ENCODE measurements around the gene SDK1. TPM values are rescaled to one million over a fixed set of nuclear protein-coding genes. Genes with fewer than 3 reads are reported as not detected.

The SDK1 gene
- total and polyA plus RNA-seq, 10 of the 15 experiments (the other 5 are each of a cell fraction or from before 2014, with no cell fraction given), result 0.14 to 0.33 TPM; not detected in 8

- TF ChIP-seq, protein P1, sequence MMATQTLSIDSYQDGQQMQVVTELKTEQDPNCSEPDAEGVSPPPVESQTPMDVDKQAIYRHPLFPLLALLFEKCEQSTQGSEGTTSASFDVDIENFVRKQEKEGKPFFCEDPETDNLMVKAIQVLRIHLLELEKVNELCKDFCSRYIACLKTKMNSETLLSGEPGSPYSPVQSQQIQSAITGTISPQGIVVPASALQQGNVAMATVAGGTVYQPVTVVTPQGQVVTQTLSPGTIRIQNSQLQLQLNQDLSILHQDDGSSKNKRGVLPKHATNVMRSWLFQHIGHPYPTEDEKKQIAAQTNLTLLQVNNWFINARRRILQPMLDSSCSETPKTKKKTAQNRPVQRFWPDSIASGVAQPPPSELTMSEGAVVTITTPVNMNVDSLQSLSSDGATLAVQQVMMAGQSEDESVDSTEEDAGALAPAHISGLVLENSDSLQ (IDR thresholded peaks at IDR 0.05), result no peak
Observed at GRCh38 chr7:3991731-3992231, 690.7 kb downstream of the SDK1 start (continued).

GRCh38 chr7:3992841-3993240 lies 691.8 kb downstream of the SDK1 start:
- Histone ChIP-seq H3K27me3 (replicated peaks in 1 of 2; ENCODE audit: control insufficient read depth in 2 of 2, insufficient read depth in 2 of 2, low read length in 1 of 2) (no peaks in the 10 kb centered on the region), H3K4me3 (no peak overlapping the region), H3K4me1 (ENCODE audit: control insufficient read depth, insufficient read depth, low read length) (no peaks in the 10 kb centered on the region), H3K9ac (ENCODE audit: control insufficient read depth, insufficient read depth, low read length) (no peak overlapping the region), H4K20me1 (ENCODE audit: control insufficient read depth, insufficient read depth) (no peaks in the 10 kb centered on the region), H2AFZ (ENCODE audit: control insufficient read depth, low read depth, low read length) (no peak overlapping the region), H3K36me3 (ENCODE audit: control insufficient read depth in 2 of 2, insufficient read depth in 2 of 2, low read length in 1 of 2) (no peaks in the 10 kb centered on the region), H3K9me3 (replicated peaks; ENCODE audit: control insufficient read depth, insufficient read depth, low read length) (no peaks in the 10 kb centered on the region; the same call in 2 of the 3 replicates), H3K79me2 (ENCODE audit: control insufficient read depth, insufficient read depth, low read length) (no peaks in the 10 kb centered on the region), H3K27ac (ENCODE audit: control insufficient read depth, insufficient read depth) (no peak overlapping the region), H3K4me2 (ENCODE audit: control insufficient read depth, insufficient read depth) (no peak overlapping the region)
- ChIA-PET RAD21 (ENCODE audit: unreplicated experiment) (no interaction called here), POLR2A (no interaction called here), CTCF (no interaction called here), SMC1A (ENCODE audit: uncharacterized antibody, unreplicated experiment) (no interaction called here)
- no peak for DNase-seq (ENCODE audit: low read depth, low spot score)
- ATAC-seq, result no peak
- in situ Hi-C loops (cut with MboI) (no loop called here), intact Hi-C loops (cut with micrococcal nuclease; ENCODE audit: unreplicated experiment) (no loop called here)
- no TSS peak for BruUV-seq (replicated peaks)
- no peak for FAIRE-seq
- 36% methylated on average over 7 of the region's 7 CpGs for WGBS (ENCODE audit: insufficient coverage, insufficient replicate concordance, low lambda C conversion rate, missing lambda C conversion rate)
- TF ChIP-seq FOXM1 (IDR thresholded peaks at IDR 0.05; ENCODE audit: low read depth, low read length) (no peak), TAF1 (IDR thresholded peaks at IDR 0.05; ENCODE audit: borderline replicate concordance, low read depth, low read length) (no peak), MEF2B (IDR thresholded peaks at IDR 0.05; ENCODE audit: partially characterized antibody, poor library complexity, severe bottlenecking) (no peak), ATF3 (IDR thresholded peaks at IDR 0.05; ENCODE audit: borderline replicate concordance, extremely low read depth, low read depth, low read length) (no peak), RCOR1 (conservative IDR thresholded peaks at IDR 0.05; ENCODE audit: low read depth, low read length) (no peak), SUZ12 (IDR thresholded peaks at IDR 0.05; ENCODE audit: unreplicated experiment) (no peak)

All from GM12878 (cell line).